IMR-90 (cell line): ENCODE results near the gene TRIM2.

Experiments
- CEBPB ChIP-seq: IDR thresholded peaks from 2 replicates; pipeline ENCODE4 v1.6.1; 2012; ENCODE audit warnings: low read depth, low read length, improper control_type of control experiment
- CHD1 ChIP-seq: IDR thresholded peaks from 2 replicates; pipeline ENCODE4 v1.6.1; 2012; ENCODE audit warnings: low read depth, low read length, improper control_type of control experiment
- POLR2A ChIP-seq: IDR thresholded peaks from 2 replicates; pipeline ENCODE4 v1.6.1; 2012; ENCODE audit warnings: mild to moderate bottlenecking, low read depth, low read length

DNA sequence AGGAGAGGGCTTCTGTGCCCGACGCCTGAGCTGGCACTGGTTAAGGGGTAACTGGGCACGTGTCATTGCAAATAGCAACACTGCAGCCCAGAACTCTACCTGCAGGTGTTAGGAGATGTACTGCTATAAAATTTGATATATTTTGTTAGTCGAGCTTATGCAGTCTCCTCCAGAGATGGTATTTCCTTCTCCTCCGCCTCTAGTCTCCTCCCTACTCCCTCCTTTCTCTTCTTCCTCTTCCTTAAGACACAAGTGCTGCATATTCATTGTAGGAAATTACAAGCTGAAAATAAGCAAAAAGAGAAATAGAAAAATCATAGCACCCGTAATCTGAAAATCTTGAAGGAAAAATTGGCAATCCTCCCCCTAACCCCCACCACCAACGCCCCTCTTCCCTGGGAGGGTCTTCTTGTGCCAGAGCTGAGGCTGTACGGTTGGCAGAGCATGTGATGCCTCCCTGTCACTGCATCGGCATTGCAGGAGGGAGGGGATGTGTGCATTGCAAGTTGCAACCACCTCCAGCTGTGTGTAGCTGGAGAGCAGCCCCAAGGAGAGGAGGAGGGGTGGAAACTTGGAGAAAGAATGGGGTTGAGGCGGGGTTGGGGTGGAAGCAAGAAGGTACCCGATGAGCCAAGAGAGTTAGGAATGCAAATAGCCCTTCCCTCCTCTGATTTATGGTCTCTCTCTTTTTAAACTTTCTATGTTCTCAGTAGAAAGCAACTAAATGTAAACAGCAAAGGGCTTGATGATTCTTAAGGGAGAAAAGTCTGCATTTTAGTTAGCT, 92.0 kb downstream of the TRIM2 start:
- TF ChIP-seq CEBPB = no peak
- TF ChIP-seq POLR2A = no peak
- no peak for TF ChIP-seq CHD1
